Skin of body (tissue), 2 donors: Measurements from ENCODE around the gene UMODL1. TPM values are rescaled to one million over a fixed set of nuclear protein-coding genes. Genes with fewer than 3 reads are reported as not detected.

ENCODE experiments used
- DNase-seq: peaks from one replicate; lab custom pipeline; 2025; lab: John Stamatoyannopoulos, UW
- total RNA-seq: library from RNA; depleted of rRNA; stranded (reverse); fragments of >200 nt; gene quantifications from one replicate; pipeline ENCODE4 v1.2.3, GENCODE V29; 2014

UMODL1 gene
- total RNA-seq, 1 donor from 2014 or later: under 0.01 TPM

- DNase-seq: no peak
Observed at GRCh38 chr21:42189431-42189830, 118.3 kb downstream of the UMODL1 start.

- DNase-seq: no peak
Observed at GRCh38 chr21:42189860-42190485, 118.9 kb downstream of the UMODL1 start.

DNA sequence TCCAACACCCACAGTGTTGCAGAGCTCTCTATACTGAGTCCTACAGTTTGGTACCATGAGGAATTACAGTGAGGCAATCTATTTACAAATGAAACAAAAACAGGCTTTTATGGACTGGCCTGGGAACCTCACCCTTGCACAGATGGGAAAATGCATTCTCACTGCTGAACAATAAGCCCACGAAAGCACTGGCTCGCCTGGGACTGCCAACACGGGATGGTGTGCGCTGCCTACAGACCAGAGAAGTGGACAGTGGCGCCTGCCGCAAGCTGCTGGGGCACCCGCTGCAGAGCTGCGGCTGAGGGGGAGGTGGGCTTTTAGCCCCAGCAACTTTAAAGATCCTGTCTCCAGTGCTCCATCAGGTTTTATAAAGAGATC is 119.4 kb downstream of the UMODL1 start:
- DNase-seq: no peak

- DNase-seq: no peak
Observed at GRCh38 chr21:42191064-42191463, 119.9 kb downstream of the UMODL1 start.

DNA sequence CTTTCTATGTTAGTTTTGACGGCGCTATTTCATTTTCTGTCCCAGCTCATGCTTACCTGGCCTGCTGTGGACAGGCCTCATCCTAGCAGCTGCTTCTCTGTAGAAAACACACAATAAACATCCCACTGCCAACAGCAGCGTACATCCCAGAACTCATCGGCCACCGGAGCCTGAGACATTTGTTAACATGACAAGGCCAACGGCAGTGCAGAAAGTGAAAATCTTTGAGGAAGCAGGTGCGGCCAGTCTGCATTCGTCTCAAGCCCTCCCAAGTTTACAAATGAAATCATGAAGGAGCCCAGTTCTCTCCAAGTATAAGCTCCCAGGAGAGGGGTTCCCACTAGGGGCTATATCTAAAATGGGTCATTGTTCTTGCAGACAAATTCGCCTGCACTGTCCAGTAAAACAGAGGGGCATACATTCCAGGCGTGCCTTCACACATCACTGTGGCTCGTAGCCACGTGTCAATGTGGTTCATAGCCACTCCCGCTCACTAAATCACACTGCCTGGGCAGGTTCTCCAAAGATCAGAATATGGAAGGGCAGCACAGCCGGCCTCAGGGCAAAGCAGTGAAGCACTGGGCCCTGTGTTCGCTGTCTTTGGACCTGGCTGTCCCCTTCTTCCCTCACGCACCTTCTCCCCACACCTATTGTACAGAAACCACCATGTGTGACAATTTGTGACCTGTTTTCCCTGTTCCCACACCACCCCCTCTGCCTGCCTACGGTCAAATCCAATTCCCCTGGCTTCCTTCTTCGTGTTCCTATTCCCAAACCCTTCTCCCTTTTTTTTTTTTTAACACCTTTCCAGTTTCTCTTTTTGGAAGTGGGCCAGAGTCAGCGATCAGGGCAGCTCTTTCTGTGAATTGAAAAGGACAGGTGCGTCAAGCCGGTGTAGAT is 120.8 kb downstream of the UMODL1 start:
- no peak for DNase-seq

Other genes with a start within 250 kb of the UMODL1 start
- gene PRDM15, start 192.0 kb upstream of the UMODL1 start, total RNA-seq: 5.1 TPM
- gene C2CD2, start 117.3 kb upstream of the UMODL1 start, total RNA-seq: 17.1 TPM
- gene ZBTB21, start 61.0 kb upstream of the UMODL1 start, total RNA-seq: 11.7 TPM
- 19.2 TPM for gene ABCG1, start 147.8 kb downstream of the UMODL1 start, total RNA-seq
- gene TFF3, start 244.1 kb downstream of the UMODL1 start, total RNA-seq: 5.1 TPM